Mesenchymal stem cell (in vitro differentiated cells and primary cell): ENCODE data around the gene DCDC1.

ENCODE experiments used
- DNase-seq: peaks from one replicate; pipeline ENCODE4 v3.0.0-alpha.2; 2013
- H2AFZ ChIP-seq: one replicate; pipeline ENCODE4 v1.6.1; 2013; ENCODE audit warnings: low read depth, mild to moderate bottlenecking, control low read depth, inconsistent platforms, low read length, moderate library complexity
- H2AK5ac ChIP-seq: 2 replicates; pipeline ENCODE4 v1.6.1; 2013; ENCODE audit warnings: low read length, moderate library complexity, mild to moderate bottlenecking, inconsistent platforms; ENCODE audit not compliant: severe bottlenecking
- H2BK120ac ChIP-seq: one replicate; pipeline ENCODE4 v1.6.1; 2013; ENCODE audit warnings: low read depth, mild to moderate bottlenecking, inconsistent platforms, low read length, moderate library complexity
- H2BK12ac ChIP-seq, 2 experiments: one replicate each; pipeline ENCODE4 v1.6.1; 2013; ENCODE audit warnings: inconsistent platforms in 2 of 2, low read length in 2 of 2, mild to moderate bottlenecking in 2 of 2, moderate library complexity in 2 of 2, control low read depth in 1 of 2
- H2BK15ac ChIP-seq: one replicate; pipeline ENCODE4 v1.6.1; 2013; ENCODE audit warnings: mild to moderate bottlenecking, low read depth, inconsistent platforms; ENCODE audit not compliant: poor library complexity, severe bottlenecking
- H2BK5ac ChIP-seq: 2 replicates; pipeline ENCODE4 v1.6.1; 2013; ENCODE audit warnings: low read depth, mild to moderate bottlenecking, low read length, control low read depth, inconsistent platforms; ENCODE audit not compliant: poor library complexity, severe bottlenecking
- H3K14ac ChIP-seq, 2 experiments: one replicate each; pipeline ENCODE4 v1.6.1; 2013; ENCODE audit warnings: inconsistent platforms in 2 of 2, low read length in 2 of 2, control low read depth in 1 of 2, mild to moderate bottlenecking in 1 of 2, moderate library complexity in 1 of 2
- H3K18ac ChIP-seq, 2 experiments: one replicate each; pipeline ENCODE4 v1.6.1; 2013; ENCODE audit warnings: inconsistent platforms in 2 of 2, low read length in 2 of 2, control low read depth in 1 of 2, low read depth in 1 of 2, mild to moderate bottlenecking in 1 of 2
- H3K23ac ChIP-seq, 2 experiments: one replicate each; pipeline ENCODE4 v1.6.1; 2013; ENCODE audit warnings: inconsistent platforms in 2 of 2, low read length in 2 of 2, mild to moderate bottlenecking in 2 of 2, moderate library complexity in 2 of 2, control low read depth in 1 of 2
- H3K27ac ChIP-seq: 2 replicates; pipeline ENCODE4 v1.5.1; 2013; ENCODE audit warnings: mild to moderate bottlenecking, moderate library complexity, low read length, control low read depth, inconsistent platforms; ENCODE audit not compliant: poor library complexity, severe bottlenecking
- H3K27me3 ChIP-seq, 2 experiments: 2 replicates each; pipeline versions ENCODE4 v1.6.1 to v1.7.0; 2013; ENCODE audit warnings: low read length in 2 of 2, mild to moderate bottlenecking in 2 of 2, moderate library complexity in 2 of 2, control low read depth in 1 of 2, inconsistent platforms in 1 of 2; ENCODE audit not compliant: control insufficient read depth in 1 of 2, insufficient read depth in 1 of 2
- H3K36me3 ChIP-seq, 2 experiments: 2 replicates each; pipeline versions ENCODE4 v1.6.1 to v1.7.0; 2013; ENCODE audit warnings: low read length in 2 of 2, control low read depth in 1 of 2, inconsistent platforms in 1 of 2, low read depth in 1 of 2, mild to moderate bottlenecking in 1 of 2; ENCODE audit not compliant: insufficient read depth in 2 of 2, control insufficient read depth in 1 of 2
- H3K4ac ChIP-seq, 2 experiments: one replicate each; pipeline ENCODE4 v1.6.1; 2013; ENCODE audit warnings: inconsistent platforms in 2 of 2, low read length in 2 of 2, mild to moderate bottlenecking in 2 of 2, moderate library complexity in 2 of 2, control low read depth in 1 of 2, low read depth in 1 of 2
- H3K4me1 ChIP-seq: 2 replicates; pipeline ENCODE4 v1.6.1; 2013; ENCODE audit warnings: low read depth, low read length, control low read depth; ENCODE audit not compliant: control insufficient read depth, insufficient read depth
- H3K4me2 ChIP-seq: 2 replicates; pipeline ENCODE4 v1.6.1; 2013; ENCODE audit warnings: low read length, mild to moderate bottlenecking, inconsistent platforms; ENCODE audit not compliant: poor library complexity, severe bottlenecking
- H3K4me3 ChIP-seq, 2 experiments: 2 replicates each; pipeline versions ENCODE4 v1.5.1 to v1.7.0; 2013; ENCODE audit warnings: low read length in 2 of 2, mild to moderate bottlenecking in 2 of 2, control low read depth in 1 of 2, low read depth in 1 of 2; ENCODE audit not compliant: insufficient read depth in 1 of 2
- H3K79me1 ChIP-seq: replicated peaks from 2 replicates; pipeline ENCODE4 v1.6.1; 2013; ENCODE audit warnings: mild to moderate bottlenecking, control low read depth, low read length, inconsistent platforms; ENCODE audit not compliant: poor library complexity, severe bottlenecking
- H3K9ac ChIP-seq: 2 replicates; pipeline ENCODE4 v1.7.0; 2013; ENCODE audit warnings: mild to moderate bottlenecking, low read length, moderate library complexity
- H3K9me3 ChIP-seq: 2 replicates; pipeline ENCODE4 v1.7.0; 2013; ENCODE audit warnings: mild to moderate bottlenecking, low read length; ENCODE audit not compliant: control insufficient read depth
- H4K8ac ChIP-seq: one replicate; pipeline ENCODE4 v1.6.1; 2013; ENCODE audit warnings: inconsistent platforms, mild to moderate bottlenecking, low read length, moderate library complexity
- H4K91ac ChIP-seq: one replicate; pipeline ENCODE4 v1.6.1; 2013; ENCODE audit warnings: mild to moderate bottlenecking, low read length, inconsistent platforms
- WGBS: methylation state at CpG from one replicate; pipeline ENCODE4 v1.1.7; 2013; ENCODE audit warnings: mixed read lengths; 5-methylcytosine and 5-hydroxymethylcytosine counted together

DCDC1 gene

DNA sequence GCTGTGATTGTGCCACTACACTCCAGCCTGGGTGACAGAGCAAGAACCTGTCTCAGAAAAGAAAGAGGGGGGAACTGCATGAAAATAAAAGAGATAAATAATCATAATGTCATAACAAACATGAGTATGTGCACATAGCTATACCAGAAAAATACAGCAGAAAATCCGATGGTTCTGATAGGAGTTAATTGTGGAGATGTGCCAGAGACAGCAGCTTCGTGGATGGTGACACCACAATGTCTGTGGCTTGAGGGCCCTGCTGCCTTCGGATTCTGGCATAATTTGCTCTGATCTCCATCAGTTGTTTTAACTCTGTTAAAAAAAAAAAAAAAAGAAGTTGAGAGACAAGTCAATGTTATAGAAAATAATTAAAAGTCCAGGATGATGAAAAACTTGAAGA is 491.1 kb downstream of the DCDC1 start:
- no peak overlapping the region for H2AK5ac ChIP-seq
- H3K9me3 ChIP-seq: no peaks in the 10 kb centered on the region
- H3K27me3 ChIP-seq: no peaks in the 10 kb centered on the region
- H3K9ac ChIP-seq: no peak overlapping the region
- no peak overlapping the region for H2BK5ac ChIP-seq
- no peak overlapping the region for H3K18ac ChIP-seq
- DNase-seq: no peak
- H3K4me2 ChIP-seq: no peak overlapping the region
- H2BK120ac ChIP-seq: no peak overlapping the region
- WGBS: 79% methylated on average over 2 of the region's 3 CpGs
- H2AFZ ChIP-seq: no peak overlapping the region
- H2BK15ac ChIP-seq: no peak overlapping the region
- no peak overlapping the region for H2BK12ac ChIP-seq
- no peaks in the 10 kb centered on the region for H3K4me1 ChIP-seq
- no peaks in the 10 kb centered on the region for H3K36me3 ChIP-seq
- no peak overlapping the region for H4K91ac ChIP-seq
- no peak overlapping the region for H3K14ac ChIP-seq
- H3K4ac ChIP-seq: no peak overlapping the region
- no peak overlapping the region for H3K4me3 ChIP-seq
- H3K23ac ChIP-seq: no peak overlapping the region
- H3K27ac ChIP-seq: no peak overlapping the region
- H3K79me1 ChIP-seq: no peaks in the 10 kb centered on the region
- no peak overlapping the region for H4K8ac ChIP-seq

GRCh38 chr11:30876663-30877396 is 492.7 kb downstream of the DCDC1 start:
- no peak overlapping the region for H4K8ac ChIP-seq
- H3K23ac ChIP-seq: no peak overlapping the region
- H2BK120ac ChIP-seq: no peak overlapping the region
- H3K4me1 ChIP-seq: no peaks in the 10 kb centered on the region
- no peak overlapping the region for H3K9ac ChIP-seq
- H3K4ac ChIP-seq: no peak overlapping the region
- H3K27ac ChIP-seq: no peak overlapping the region
- no peaks in the 10 kb centered on the region for H3K9me3 ChIP-seq
- H2AK5ac ChIP-seq: no peak overlapping the region
- H2BK12ac ChIP-seq: no peak overlapping the region
- DNase-seq: no peak
- no peak overlapping the region for H2BK15ac ChIP-seq
- no peak overlapping the region for H2AFZ ChIP-seq
- no peaks in the 10 kb centered on the region for H3K79me1 ChIP-seq
- no peak overlapping the region for H4K91ac ChIP-seq
- 71% methylated on average over 2 of the region's 2 CpGs for WGBS
- H3K14ac ChIP-seq: no peak overlapping the region
- H2BK5ac ChIP-seq: no peak overlapping the region
- no peak overlapping the region for H3K4me2 ChIP-seq
- no peak overlapping the region for H3K4me3 ChIP-seq
- no peak overlapping the region for H3K18ac ChIP-seq
- no peaks in the 10 kb centered on the region for H3K27me3 ChIP-seq
- H3K36me3 ChIP-seq: no peaks in the 10 kb centered on the region

DNA sequence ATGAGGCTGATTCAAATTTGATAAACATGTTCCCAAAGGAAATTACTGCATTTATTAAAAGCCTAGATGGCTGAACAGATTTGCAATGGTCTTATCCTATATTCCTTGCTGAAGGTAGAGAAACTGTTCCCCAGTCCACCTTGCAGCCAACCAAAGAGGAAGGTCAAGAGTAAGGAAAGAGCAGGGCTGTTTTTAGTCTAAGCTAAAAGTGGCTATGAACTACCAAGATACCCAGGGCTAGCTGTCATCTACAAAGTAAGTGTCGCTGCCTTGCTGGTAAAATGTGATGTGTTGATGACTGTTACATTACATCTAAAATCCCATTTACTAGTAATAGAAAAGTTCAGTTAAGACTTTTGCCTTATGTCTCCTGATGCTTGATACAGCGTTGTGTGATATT is 493.3 kb downstream of the DCDC1 start:
- Histone ChIP-seq H3K9me3 (no peaks in the 10 kb centered on the region), H2AK5ac (no peak overlapping the region), H3K4ac (no peak overlapping the region), H4K8ac (no peak overlapping the region), H2BK12ac (no peak overlapping the region), H2BK15ac (no peak overlapping the region), H3K4me1 (no peaks in the 10 kb centered on the region), H3K79me1 (no peaks in the 10 kb centered on the region), H3K18ac (no peak overlapping the region), H3K4me2 (no peak overlapping the region), H3K9ac (no peak overlapping the region), H2BK120ac (no peak overlapping the region), H3K27me3 (no peaks in the 10 kb centered on the region), H2AFZ (no peak overlapping the region), H3K23ac (no peak overlapping the region), H3K27ac (no peak overlapping the region), H2BK5ac (no peak overlapping the region), H4K91ac (no peak overlapping the region), H3K14ac (no peak overlapping the region), H3K4me3 (no peak overlapping the region), H3K36me3 (no peaks in the 10 kb centered on the region)
- 100% methylated on average over 1 of the region's 2 CpGs for WGBS
- no peak for DNase-seq

DNA sequence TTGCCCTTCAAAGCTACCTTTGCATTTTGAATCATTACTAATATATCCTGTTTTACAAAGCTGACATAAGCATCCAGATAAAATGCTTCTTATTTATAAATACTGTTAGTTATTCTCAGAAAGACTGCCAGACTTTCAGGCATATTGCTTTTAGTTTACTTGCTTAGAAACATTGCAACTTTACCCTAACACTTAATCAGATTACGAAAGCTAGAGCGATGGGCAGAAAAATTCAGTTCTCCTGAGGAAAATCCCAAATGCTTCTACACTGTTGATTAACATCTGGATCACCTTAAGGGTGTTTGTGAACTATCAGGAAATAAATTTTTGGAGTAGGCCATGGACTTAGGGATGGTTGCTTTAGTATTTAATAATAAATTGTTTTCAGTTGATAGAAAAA is 493.7 kb downstream of the DCDC1 start:
- no peak overlapping the region for H3K4me3 ChIP-seq
- no peak overlapping the region for H2AFZ ChIP-seq
- no peaks in the 10 kb centered on the region for H3K9me3 ChIP-seq
- H3K4me2 ChIP-seq: no peak overlapping the region
- H3K27me3 ChIP-seq: no peaks in the 10 kb centered on the region
- no peaks in the 10 kb centered on the region for H3K79me1 ChIP-seq
- H4K91ac ChIP-seq: no peak overlapping the region
- no peaks in the 10 kb centered on the region for H3K4me1 ChIP-seq
- H3K36me3 ChIP-seq: no peaks in the 10 kb centered on the region
- no peak overlapping the region for H3K18ac ChIP-seq
- no peak overlapping the region for H3K9ac ChIP-seq
- no peak overlapping the region for H2BK5ac ChIP-seq
- no peak overlapping the region for H2BK12ac ChIP-seq
- H4K8ac ChIP-seq: no peak overlapping the region
- DNase-seq: no peak
- H3K4ac ChIP-seq: no peak overlapping the region
- H2BK120ac ChIP-seq: no peak overlapping the region
- H2AK5ac ChIP-seq: no peak overlapping the region
- no peak overlapping the region for H3K23ac ChIP-seq
- H3K27ac ChIP-seq: no peak overlapping the region
- no peak overlapping the region for H2BK15ac ChIP-seq
- WGBS: 93% methylated on average over 2 of the region's 2 CpGs
- no peak overlapping the region for H3K14ac ChIP-seq
